ENCODE data around the gene PARP1. TPM values are rescaled to one million over a fixed set of nuclear protein-coding genes. Genes with fewer than 3 reads are reported as not detected.
A peak's percentile ranks its signal among the peaks of the same experiment; 100 is the strongest.
"Not testable (repeated sequence)": the region's sequence is repeated elsewhere in the genome, so short reads cannot be mapped to it uniquely, and the experiment has no call there.

PARP1 gene
- total and polyA plus RNA-seq, 7 donors, result 16.4 to 168 (median 107) TPM

DNA sequence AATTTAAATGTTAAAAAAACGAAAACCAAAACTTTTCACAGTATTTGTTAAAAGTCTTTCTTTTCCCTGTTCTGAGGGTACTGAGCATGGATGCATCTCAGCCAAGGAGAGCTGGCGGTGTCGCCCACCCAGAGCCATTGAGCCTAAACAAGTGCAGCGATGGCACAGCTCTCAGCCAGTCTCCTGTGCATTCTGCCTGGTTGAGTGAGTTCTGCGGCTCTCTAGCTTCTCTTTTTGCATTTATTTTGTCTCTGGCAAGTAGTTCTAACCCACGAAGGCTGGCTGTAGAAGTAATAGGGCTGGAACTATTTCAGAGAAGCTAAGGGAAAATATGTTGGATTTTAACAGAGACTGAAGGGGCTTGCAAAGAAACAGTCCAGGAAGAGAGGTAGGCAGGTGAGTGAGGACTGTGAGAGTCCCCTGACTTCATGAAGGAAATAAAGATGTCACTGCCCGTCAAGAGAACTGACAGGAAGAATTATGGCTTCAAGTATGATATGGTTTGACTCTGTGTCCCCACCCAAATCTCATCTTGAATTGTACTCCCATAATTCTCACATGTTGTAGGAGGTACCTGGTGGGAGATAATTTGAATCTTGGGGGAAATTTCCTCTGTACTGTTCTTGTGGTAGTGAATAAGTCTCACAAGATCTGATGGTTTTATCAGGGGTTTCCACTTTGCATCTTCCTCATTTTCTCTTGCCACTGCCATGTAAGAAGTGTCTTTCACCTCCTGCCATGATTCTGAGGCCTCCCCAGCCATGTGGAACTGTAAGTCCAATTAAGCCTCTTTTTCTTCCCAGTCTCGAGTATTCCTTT, 63.2 kb downstream of the PARP1 start:
- Histone ChIP-seq H3K36me3 (no peaks in the 10 kb centered on the region), H3K4me1 (peaks cover 0 to 1% (median under 1%) of the 10 kb centered on the region in 4 donors), H3K27me3 (no peaks in the 10 kb centered on the region), H3K27ac (no peak overlapping the region), H3K9me3 (no peaks in the 10 kb centered on the region), H3K4me3 (no peak overlapping the region)
- peak; percentile 13 for DNase-seq
- TF ChIP-seq, protein P1, sequence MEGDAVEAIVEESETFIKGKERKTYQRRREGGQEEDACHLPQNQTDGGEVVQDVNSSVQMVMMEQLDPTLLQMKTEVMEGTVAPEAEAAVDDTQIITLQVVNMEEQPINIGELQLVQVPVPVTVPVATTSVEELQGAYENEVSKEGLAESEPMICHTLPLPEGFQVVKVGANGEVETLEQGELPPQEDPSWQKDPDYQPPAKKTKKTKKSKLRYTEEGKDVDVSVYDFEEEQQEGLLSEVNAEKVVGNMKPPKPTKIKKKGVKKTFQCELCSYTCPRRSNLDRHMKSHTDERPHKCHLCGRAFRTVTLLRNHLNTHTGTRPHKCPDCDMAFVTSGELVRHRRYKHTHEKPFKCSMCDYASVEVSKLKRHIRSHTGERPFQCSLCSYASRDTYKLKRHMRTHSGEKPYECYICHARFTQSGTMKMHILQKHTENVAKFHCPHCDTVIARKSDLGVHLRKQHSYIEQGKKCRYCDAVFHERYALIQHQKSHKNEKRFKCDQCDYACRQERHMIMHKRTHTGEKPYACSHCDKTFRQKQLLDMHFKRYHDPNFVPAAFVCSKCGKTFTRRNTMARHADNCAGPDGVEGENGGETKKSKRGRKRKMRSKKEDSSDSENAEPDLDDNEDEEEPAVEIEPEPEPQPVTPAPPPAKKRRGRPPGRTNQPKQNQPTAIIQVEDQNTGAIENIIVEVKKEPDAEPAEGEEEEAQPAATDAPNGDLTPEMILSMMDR (IDR thresholded peaks at IDR 0.05), result no peak
- TF ChIP-seq POLR2AphosphoS5 (IDR thresholded peaks at IDR 0.05) (no peak), EP300 (IDR thresholded peaks at IDR 0.05) (no peak), POLR2A (IDR thresholded peaks at IDR 0.05) (no peak)
- WGBS, 2 donors, result 78 to 79% methylated on average over 8 of the region's 8 CpGs
- intact Hi-C loops (cut with DNase I), result no loop called here

DNA sequence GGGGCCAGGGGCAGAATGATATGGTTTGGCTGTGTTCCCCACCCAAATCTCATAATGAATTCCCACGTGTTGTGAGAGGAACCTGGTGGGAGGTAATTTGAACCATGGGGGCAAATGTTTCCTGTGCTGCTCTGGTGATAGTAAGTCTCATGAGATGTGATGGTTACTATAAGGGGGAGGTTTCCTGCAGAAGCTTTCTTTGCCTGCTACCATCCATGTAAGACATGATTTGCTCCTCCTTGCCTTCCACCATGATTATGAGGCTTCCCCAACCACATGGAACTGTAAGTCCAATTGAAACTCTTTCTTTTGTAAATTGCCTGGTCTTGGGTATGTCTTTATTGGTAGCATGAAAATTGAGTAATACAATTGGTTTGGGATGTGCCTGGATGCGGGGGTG, 65.2 kb downstream of the PARP1 start:
- DNase-seq, result no peak
- H3K9me3 ChIP-seq, result no peaks in the 10 kb centered on the region
- no peaks in the 10 kb centered on the region for H3K36me3 ChIP-seq
- no peak overlapping the region for H3K4me3 ChIP-seq
- no peaks in the 10 kb centered on the region for H3K27me3 ChIP-seq
- 73 to 84% methylated on average over 2 of the region's 2 CpGs for WGBS, 2 donors
- no peak overlapping the region for H3K27ac ChIP-seq
- intact Hi-C loops (cut with DNase I), result no loop called here
- H3K4me1 ChIP-seq, result no peaks in the 10 kb centered on the region
- TF ChIP-seq POLR2A (IDR thresholded peaks at IDR 0.05), result no peak
- TF ChIP-seq POLR2AphosphoS5 (IDR thresholded peaks at IDR 0.05), result no peak
- TF ChIP-seq, protein P1 (IDR thresholded peaks at IDR 0.05), result no peak
- TF ChIP-seq EP300 (IDR thresholded peaks at IDR 0.05), result no peak

DNA sequence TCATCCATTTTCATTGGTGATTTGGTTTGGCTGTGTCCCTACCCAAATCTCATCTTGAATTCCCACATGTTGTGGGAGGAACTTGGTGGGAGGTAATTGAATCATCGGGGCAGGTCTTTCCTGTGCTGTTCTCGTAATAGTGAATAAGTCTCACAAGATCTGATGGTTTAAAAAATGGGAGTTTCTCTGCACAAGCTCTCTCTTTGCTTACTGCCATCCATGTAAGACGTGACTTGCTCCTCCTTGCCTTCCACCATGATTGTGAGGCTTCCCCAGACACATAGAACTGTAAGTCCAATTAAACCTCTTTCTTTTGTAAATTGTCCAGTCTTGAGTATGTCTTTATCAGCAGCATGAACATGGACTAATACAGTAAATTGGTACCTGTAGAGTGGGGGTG, 67.8 kb downstream of the PARP1 start:
- intact Hi-C loops (cut with DNase I); H3K36me3 ChIP-seq; DNase-seq; H3K4me3 ChIP-seq; H3K27me3 ChIP-seq; H3K9me3 ChIP-seq; H3K27ac ChIP-seq; H3K4me1 ChIP-seq: not testable (repeated sequence)
- WGBS, 2 donors, result 93 to 97% methylated on average over 3 of the region's 3 CpGs

DNA sequence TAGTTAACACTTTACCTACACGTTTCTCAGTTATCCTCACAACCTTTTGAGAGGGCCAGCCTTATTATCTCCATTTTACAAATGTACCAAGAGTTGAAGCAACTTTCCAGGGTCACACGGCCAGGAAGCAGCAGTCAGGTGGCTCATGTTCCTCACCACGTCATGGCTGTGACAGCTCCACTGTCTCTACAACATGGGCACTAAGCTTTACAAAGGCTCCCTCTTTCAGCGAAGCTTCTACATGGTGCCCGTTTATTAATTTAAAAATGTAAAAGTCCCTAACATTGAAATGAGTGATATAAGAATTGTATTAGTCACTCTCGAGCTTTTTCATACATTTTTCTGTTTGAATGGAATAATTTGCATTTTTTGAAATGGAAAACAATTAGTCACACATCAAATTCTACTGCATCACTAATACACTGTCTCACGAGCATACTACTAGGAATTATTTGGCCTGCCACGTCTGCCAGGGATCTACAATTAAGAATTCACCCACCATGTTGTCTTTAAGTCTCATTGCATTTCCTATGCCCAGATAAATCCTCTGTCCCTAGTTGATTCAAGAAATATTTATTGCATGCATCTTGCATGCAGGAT, 70.5 kb downstream of the PARP1 start:
- WGBS, 2 donors, result 73 to 83% methylated on average over 8 of the region's 8 CpGs
- H3K27ac ChIP-seq, result no peak overlapping the region
- DNase-seq, result no peak
- H3K36me3 ChIP-seq, result no peaks in the 10 kb centered on the region
- intact Hi-C loops (cut with DNase I), result loop anchor here (10.0 kb wide), 1 partner anchor 203 kb away; no protein-coding TSS in a partner anchor
- no peaks in the 10 kb centered on the region for H3K4me1 ChIP-seq
- no peaks in the 10 kb centered on the region for H3K27me3 ChIP-seq
- H3K9me3 ChIP-seq, result no peaks in the 10 kb centered on the region
- no peak overlapping the region for H3K4me3 ChIP-seq
- TF ChIP-seq POLR2AphosphoS5 (IDR thresholded peaks at IDR 0.05) (no peak), POLR2A (IDR thresholded peaks at IDR 0.05) (no peak), EP300 (IDR thresholded peaks at IDR 0.05) (no peak)
- TF ChIP-seq, protein P1 (IDR thresholded peaks at IDR 0.05), result no peak

DNA sequence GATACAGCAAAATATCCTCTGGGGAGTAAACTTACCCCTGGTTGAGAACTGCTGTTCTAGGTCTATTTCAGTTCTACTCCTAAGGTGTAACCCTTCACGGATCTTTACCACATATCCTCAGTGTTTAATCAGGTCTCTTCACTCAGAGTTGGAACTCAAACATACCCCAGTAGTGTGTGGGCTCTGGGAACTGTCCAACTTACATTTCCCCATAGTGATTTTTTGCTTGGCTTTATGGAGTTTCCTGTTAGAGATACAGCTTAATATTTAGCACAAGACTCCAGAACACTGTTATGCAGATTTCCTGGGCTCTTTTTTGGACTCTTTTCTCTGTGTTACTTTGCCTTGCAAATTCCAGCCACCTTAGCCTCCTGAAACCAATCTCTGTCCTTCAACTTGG, 72.2 kb downstream of the PARP1 start:
- no peaks in the 10 kb centered on the region for H3K9me3 ChIP-seq
- H3K4me1 ChIP-seq, result no peaks in the 10 kb centered on the region
- WGBS, 2 donors, result 66 to 77% methylated on average over 1 of the region's 1 CpG

More for the DNA sequence above, 72.2 kb downstream of the PARP1 start:
- intact Hi-C loops (cut with DNase I), result loop anchor here (10.0 kb wide), 1 partner anchor 201 kb away; no protein-coding TSS in a partner anchor
- no peak overlapping the region for H3K27ac ChIP-seq
- H3K36me3 ChIP-seq, result no peaks in the 10 kb centered on the region
- no peaks in the 10 kb centered on the region for H3K27me3 ChIP-seq
- TF ChIP-seq, protein P1 (IDR thresholded peaks at IDR 0.05), result no peak
- TF ChIP-seq POLR2AphosphoS5 (IDR thresholded peaks at IDR 0.05), result no peak
- H3K4me3 ChIP-seq, result no peak overlapping the region
- no peak for DNase-seq

Data from sigmoid colon (tissue), 7 donors.